ENCODE results near the gene SHISA5.

- no peak for TF ChIP-seq EZH2 (IDR thresholded peaks at IDR 0.05; ENCODE audit: low read depth, low read length, severe bottlenecking)
- TF ChIP-seq CTCF (IDR thresholded peaks at IDR 0.05; ENCODE audit: control extremely low read depth in 1 of 3, insufficient read depth in 1 of 3, low read depth in 1 of 3, low read length in 3 of 3): no peak
- TF ChIP-seq CHD1 (IDR thresholded peaks at IDR 0.05; ENCODE audit: low read depth, low read length): no peak
- no peak for TF ChIP-seq SIX5 (IDR thresholded peaks at IDR 0.05; ENCODE audit: low read depth, low read length)
- no peak for TF ChIP-seq TAF7 (optimal IDR thresholded peaks at IDR 0.05; ENCODE audit: borderline replicate concordance, low read depth, low read length)
- no peak for TF ChIP-seq EP300 (IDR thresholded peaks at IDR 0.05; ENCODE audit: borderline replicate concordance in 1 of 2, low read depth in 2 of 2, low read length in 2 of 2)
- TF ChIP-seq CREB1 (IDR thresholded peaks at IDR 0.05): no peak
- peak in 1 of 2 experiments; percentile 59; a peak in 2 of 3 replicates for TF ChIP-seq POLR2A (IDR thresholded peaks at IDR 0.05; ENCODE audit: control extremely low read depth in 1 of 2, low read depth in 2 of 2, low read length in 2 of 2)
- TF ChIP-seq, protein P1, sequence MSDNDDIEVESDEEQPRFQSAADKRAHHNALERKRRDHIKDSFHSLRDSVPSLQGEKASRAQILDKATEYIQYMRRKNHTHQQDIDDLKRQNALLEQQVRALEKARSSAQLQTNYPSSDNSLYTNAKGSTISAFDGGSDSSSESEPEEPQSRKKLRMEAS (IDR thresholded peaks at IDR 0.05): no peak
Observed at GRCh38 chr3:48466386-48467109, 37.4 kb downstream of the SHISA5 start.

All from H1 (cell line).